Measurements from ENCODE around the gene PSMB9.

PSMB9 gene

DNA sequence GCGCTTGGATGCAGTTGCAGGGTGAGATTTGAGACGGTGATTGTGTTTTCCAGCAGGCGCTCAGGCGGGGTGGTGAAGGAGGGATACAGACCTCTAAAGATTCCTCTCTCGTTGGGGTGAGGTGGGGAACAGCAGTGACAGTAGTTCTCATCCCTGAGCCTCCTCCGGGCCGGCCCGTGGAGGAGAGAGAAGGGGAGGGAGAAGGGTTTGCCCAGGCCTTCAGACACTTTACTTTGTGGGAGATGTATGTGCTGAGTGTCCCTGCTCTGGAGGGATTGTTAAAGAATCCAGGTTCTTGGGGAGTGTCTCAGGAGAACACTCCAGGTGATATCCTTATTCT lies 41.0 kb downstream of the PSMB9 start:
- TF ChIP-seq, protein P1, sequence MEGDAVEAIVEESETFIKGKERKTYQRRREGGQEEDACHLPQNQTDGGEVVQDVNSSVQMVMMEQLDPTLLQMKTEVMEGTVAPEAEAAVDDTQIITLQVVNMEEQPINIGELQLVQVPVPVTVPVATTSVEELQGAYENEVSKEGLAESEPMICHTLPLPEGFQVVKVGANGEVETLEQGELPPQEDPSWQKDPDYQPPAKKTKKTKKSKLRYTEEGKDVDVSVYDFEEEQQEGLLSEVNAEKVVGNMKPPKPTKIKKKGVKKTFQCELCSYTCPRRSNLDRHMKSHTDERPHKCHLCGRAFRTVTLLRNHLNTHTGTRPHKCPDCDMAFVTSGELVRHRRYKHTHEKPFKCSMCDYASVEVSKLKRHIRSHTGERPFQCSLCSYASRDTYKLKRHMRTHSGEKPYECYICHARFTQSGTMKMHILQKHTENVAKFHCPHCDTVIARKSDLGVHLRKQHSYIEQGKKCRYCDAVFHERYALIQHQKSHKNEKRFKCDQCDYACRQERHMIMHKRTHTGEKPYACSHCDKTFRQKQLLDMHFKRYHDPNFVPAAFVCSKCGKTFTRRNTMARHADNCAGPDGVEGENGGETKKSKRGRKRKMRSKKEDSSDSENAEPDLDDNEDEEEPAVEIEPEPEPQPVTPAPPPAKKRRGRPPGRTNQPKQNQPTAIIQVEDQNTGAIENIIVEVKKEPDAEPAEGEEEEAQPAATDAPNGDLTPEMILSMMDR (IDR thresholded peaks at IDR 0.05; ENCODE audit: control extremely low read depth, extremely low read depth, low read depth, missing control alignments): no peak
- no peak for DNase-seq (ENCODE audit: extremely low spot score)
- ChIA-PET POLR2A (interaction anchor here (0.6 to 2.6 kb wide), 11 partner anchors 19 to 352 kb away, joined by 3 to 41 read pairs (median 4); partner anchors contain the start of genes HLA-DMA, HLA-DMB and TAP2), CTCF (interaction anchor here (1.0 to 5.2 kb wide), 12 partner anchors 9 to 92 kb away, joined by 4 to 40 read pairs (median 5); partner anchors contain the start of gene TAP2)

GRCh38 chr6:32903952-32904351 lies 50.0 kb downstream of the PSMB9 start:
- POLR2A ChIA-PET: interaction anchor here (2.8 kb wide), 1 partner anchor 68 kb away, joined by 12 read pairs; no protein-coding TSS in a partner anchor
- TF ChIP-seq, protein P1 (IDR thresholded peaks at IDR 0.05; ENCODE audit: control extremely low read depth, extremely low read depth, low read depth, missing control alignments): no peak
- no peak for DNase-seq (ENCODE audit: extremely low spot score)
- CTCF ChIA-PET: interaction anchor here (0.8 to 4.4 kb wide), 14 partner anchors 9 to 268 kb away, joined by 3 to 28 read pairs (median 4); partner anchors contain the start of gene HLA-DMA

DNA sequence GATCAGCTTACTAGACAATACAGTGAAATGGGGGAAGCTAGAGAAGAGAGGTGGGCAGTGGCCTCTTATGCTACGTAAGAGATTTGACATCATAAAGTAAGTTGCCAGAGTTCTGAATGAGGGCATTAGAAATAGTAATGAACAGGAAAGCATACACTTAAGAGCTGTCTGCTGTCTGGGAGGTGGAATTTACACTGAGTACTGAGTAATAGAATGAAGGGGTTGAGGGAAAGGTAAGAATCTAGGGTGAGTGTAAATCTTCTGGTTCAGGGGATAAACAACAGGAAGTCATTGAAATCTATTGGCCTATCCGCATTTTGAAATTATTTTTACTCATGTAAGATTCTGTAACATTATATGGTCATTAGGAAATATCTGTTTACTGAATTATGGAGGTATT lies 51.1 kb downstream of the PSMB9 start:
- ChIA-PET CTCF (interaction anchor here (0.9 to 4.4 kb wide), 12 partner anchors 8 to 267 kb away, joined by 3 to 28 read pairs (median 5); partner anchors contain the start of gene HLA-DMA), POLR2A (interaction anchor here (0.6 to 2.8 kb wide), 2 partner anchors 60 to 67 kb away, joined by 3 to 12 read pairs; no protein-coding TSS in a partner anchor)
- TF ChIP-seq, protein P1 (IDR thresholded peaks at IDR 0.05; ENCODE audit: control extremely low read depth, extremely low read depth, low read depth, missing control alignments): no peak
- DNase-seq (ENCODE audit: extremely low spot score): no peak

GRCh38 chr6:32906539-32906938 lies 52.5 kb downstream of the PSMB9 start:
- TF ChIP-seq, protein P1 (IDR thresholded peaks at IDR 0.05; ENCODE audit: control extremely low read depth, extremely low read depth, low read depth, missing control alignments): no peak
- POLR2A ChIA-PET: no interaction called here
- no peak for DNase-seq (ENCODE audit: extremely low spot score)
- CTCF ChIA-PET: interaction anchor here (1.4 to 4.4 kb wide), 5 partner anchors 11 to 78 kb away, joined by 4 to 28 read pairs (median 7); partner anchors contain the start of gene HLA-DMA

- CTCF ChIA-PET: interaction anchor here (1.7 to 1.8 kb wide), 2 partner anchors 25 to 46 kb away, joined by 5 to 6 read pairs; no protein-coding TSS in a partner anchor
- TF ChIP-seq, protein P1 (IDR thresholded peaks at IDR 0.05; ENCODE audit: control extremely low read depth, extremely low read depth, low read depth, missing control alignments): no peak
- POLR2A ChIA-PET: no interaction called here
- no peak for DNase-seq (ENCODE audit: extremely low spot score)
Observed at GRCh38 chr6:32908897-32909296, 54.9 kb downstream of the PSMB9 start.

Measured in GM10248 (cell line).